ENCODE measurements around the gene FAM184B. TPM values are rescaled to one million over a fixed set of nuclear protein-coding genes. Genes with fewer than 3 reads are reported as not detected.

Gene FAM184B
- total RNA-seq, 1 experiment from 2014 or later: 0.17 TPM

- Mint-ChIP-seq H3K36me3 (no peaks in the 10 kb centered on the region), H3K27ac (no peak overlapping the region), H3K27me3 (ENCODE audit: low read depth) (peaks cover 4% of the 10 kb centered on the region; the same call in 1 of the 2 replicates), H3K9me3 (peaks cover 32% of the 10 kb centered on the region), H3K4me1 (no peaks in the 10 kb centered on the region), H3K4me3 (no peak overlapping the region)
- no peak for DNase-seq (ENCODE audit: low spot score)
- ChIA-PET POLR2A (no interaction called here), CTCF (no interaction called here)
- TF ChIP-seq RORB (CRISPR knock-in tag; IDR thresholded peaks at IDR 0.05): no peak
- TF ChIP-seq NR1H2 (CRISPR knock-in tag; IDR thresholded peaks at IDR 0.05): no peak
- TF ChIP-seq, protein P1, sequence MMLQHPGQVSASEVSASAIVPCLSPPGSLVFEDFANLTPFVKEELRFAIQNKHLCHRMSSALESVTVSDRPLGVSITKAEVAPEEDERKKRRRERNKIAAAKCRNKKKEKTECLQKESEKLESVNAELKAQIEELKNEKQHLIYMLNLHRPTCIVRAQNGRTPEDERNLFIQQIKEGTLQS (CRISPR knock-in tag; conservative IDR thresholded peaks at IDR 0.05): no peak
- TF ChIP-seq GRHL2 (CRISPR knock-in tag; IDR thresholded peaks at IDR 0.05; ENCODE audit: insufficient replicate concordance, severe bottlenecking): no peak
- TF ChIP-seq ZNF423 (CRISPR knock-in tag; IDR thresholded peaks at IDR 0.05): no peak
- TF ChIP-seq RELA (CRISPR knock-in tag; IDR thresholded peaks at IDR 0.05; ENCODE audit: borderline replicate concordance): no peak
- TF ChIP-seq, protein P2, sequence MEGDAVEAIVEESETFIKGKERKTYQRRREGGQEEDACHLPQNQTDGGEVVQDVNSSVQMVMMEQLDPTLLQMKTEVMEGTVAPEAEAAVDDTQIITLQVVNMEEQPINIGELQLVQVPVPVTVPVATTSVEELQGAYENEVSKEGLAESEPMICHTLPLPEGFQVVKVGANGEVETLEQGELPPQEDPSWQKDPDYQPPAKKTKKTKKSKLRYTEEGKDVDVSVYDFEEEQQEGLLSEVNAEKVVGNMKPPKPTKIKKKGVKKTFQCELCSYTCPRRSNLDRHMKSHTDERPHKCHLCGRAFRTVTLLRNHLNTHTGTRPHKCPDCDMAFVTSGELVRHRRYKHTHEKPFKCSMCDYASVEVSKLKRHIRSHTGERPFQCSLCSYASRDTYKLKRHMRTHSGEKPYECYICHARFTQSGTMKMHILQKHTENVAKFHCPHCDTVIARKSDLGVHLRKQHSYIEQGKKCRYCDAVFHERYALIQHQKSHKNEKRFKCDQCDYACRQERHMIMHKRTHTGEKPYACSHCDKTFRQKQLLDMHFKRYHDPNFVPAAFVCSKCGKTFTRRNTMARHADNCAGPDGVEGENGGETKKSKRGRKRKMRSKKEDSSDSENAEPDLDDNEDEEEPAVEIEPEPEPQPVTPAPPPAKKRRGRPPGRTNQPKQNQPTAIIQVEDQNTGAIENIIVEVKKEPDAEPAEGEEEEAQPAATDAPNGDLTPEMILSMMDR (IDR thresholded peaks at IDR 0.05): no peak
- TF ChIP-seq MAX (CRISPR knock-in tag; IDR thresholded peaks at IDR 0.05): no peak
- no peak for TF ChIP-seq ATF1 (CRISPR knock-in tag; IDR thresholded peaks at IDR 0.05)
- no peak for TF ChIP-seq ELF4 (CRISPR knock-in tag; IDR thresholded peaks at IDR 0.05; ENCODE audit: low read depth)
- no peak for TF ChIP-seq FOXJ3 (CRISPR knock-in tag; IDR thresholded peaks at IDR 0.05; ENCODE audit: borderline replicate concordance)
- TF ChIP-seq SMAD3 (CRISPR knock-in tag; IDR thresholded peaks at IDR 0.05; ENCODE audit: borderline replicate concordance): no peak
- TF ChIP-seq GABPB1 (CRISPR knock-in tag; IDR thresholded peaks at IDR 0.05): no peak
- TF ChIP-seq ETV6 (CRISPR knock-in tag; IDR thresholded peaks at IDR 0.05): no peak
- no peak for TF ChIP-seq GTF2I (CRISPR knock-in tag; conservative IDR thresholded peaks at IDR 0.05)
- TF ChIP-seq, protein P3, sequence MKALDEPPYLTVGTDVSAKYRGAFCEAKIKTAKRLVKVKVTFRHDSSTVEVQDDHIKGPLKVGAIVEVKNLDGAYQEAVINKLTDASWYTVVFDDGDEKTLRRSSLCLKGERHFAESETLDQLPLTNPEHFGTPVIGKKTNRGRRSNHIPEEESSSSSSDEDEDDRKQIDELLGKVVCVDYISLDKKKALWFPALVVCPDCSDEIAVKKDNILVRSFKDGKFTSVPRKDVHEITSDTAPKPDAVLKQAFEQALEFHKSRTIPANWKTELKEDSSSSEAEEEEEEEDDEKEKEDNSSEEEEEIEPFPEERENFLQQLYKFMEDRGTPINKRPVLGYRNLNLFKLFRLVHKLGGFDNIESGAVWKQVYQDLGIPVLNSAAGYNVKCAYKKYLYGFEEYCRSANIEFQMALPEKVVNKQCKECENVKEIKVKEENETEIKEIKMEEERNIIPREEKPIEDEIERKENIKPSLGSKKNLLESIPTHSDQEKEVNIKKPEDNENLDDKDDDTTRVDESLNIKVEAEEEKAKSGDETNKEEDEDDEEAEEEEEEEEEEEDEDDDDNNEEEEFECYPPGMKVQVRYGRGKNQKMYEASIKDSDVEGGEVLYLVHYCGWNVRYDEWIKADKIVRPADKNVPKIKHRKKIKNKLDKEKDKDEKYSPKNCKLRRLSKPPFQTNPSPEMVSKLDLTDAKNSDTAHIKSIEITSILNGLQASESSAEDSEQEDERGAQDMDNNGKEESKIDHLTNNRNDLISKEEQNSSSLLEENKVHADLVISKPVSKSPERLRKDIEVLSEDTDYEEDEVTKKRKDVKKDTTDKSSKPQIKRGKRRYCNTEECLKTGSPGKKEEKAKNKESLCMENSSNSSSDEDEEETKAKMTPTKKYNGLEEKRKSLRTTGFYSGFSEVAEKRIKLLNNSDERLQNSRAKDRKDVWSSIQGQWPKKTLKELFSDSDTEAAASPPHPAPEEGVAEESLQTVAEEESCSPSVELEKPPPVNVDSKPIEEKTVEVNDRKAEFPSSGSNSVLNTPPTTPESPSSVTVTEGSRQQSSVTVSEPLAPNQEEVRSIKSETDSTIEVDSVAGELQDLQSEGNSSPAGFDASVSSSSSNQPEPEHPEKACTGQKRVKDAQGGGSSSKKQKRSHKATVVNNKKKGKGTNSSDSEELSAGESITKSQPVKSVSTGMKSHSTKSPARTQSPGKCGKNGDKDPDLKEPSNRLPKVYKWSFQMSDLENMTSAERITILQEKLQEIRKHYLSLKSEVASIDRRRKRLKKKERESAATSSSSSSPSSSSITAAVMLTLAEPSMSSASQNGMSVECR (CRISPR knock-in tag; IDR thresholded peaks at IDR 0.05; ENCODE audit: borderline replicate concordance): no peak
- ATAC-seq: no peak
Measured at GRCh38 chr4:17681281-17682221, 99.9 kb downstream of the FAM184B start.

DNA sequence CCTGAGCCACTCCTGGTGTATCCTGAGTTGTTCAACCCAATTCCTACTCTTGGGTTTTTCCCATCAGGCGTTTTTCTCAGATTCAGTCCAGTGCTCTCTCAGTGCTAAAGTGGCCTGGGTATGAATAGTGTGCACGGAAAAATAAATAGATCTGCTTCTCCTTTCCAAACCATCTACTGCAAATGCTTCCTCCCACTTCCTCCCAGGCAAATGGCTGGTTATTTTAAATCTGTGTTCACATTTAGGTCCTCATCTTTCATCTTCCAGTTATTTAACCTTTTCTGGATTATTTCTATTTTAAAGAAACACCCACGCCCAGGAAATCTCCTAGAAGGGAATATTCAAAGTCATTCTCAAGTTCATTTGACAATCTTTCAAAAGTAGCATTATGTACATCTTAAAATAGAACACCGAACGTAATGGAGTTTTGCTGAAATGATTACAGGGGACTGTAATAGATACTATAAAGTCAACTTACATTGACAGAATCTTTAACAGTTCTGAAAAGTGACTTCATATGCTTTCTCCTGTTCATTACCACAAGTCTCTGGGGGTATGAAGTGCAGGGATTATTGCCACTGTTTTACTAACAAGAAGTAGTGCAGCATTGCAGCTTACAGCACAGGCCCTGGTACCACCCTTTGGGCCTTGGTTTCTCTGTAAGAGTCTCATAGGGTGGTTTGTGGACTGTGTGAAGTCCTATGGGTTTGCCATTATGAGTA, 100.7 kb downstream of the FAM184B start:
- Mint-ChIP-seq H3K27ac (no peak overlapping the region), H3K4me3 (no peak overlapping the region), H3K9me3 (peaks cover 32% of the 10 kb centered on the region), H3K4me1 (no peaks in the 10 kb centered on the region), H3K36me3 (no peaks in the 10 kb centered on the region), H3K27me3 (ENCODE audit: low read depth) (peaks cover 4% of the 10 kb centered on the region; the same call in 1 of the 2 replicates)
- POLR2A ChIA-PET: no interaction called here
- CTCF ChIA-PET: no interaction called here
- ATAC-seq (no peak), DNase-seq (ENCODE audit: low spot score) (no peak)
- TF ChIP-seq FOXK1 (CRISPR knock-in tag; IDR thresholded peaks at IDR 0.05) (no peak), EMX1 (CRISPR knock-in tag; IDR thresholded peaks at IDR 0.05) (no peak), ZNF138 (CRISPR knock-in tag; conservative IDR thresholded peaks at IDR 0.05) (no peak), TCF7 (CRISPR knock-in tag; IDR thresholded peaks at IDR 0.05; ENCODE audit: low read depth) (no peak), CREM (CRISPR knock-in tag; IDR thresholded peaks at IDR 0.05) (no peak), E2F1 (CRISPR knock-in tag; IDR thresholded peaks at IDR 0.05) (no peak), CREB1 (CRISPR knock-in tag; IDR thresholded peaks at IDR 0.05) (no peak)
- TF ChIP-seq, protein P4, sequence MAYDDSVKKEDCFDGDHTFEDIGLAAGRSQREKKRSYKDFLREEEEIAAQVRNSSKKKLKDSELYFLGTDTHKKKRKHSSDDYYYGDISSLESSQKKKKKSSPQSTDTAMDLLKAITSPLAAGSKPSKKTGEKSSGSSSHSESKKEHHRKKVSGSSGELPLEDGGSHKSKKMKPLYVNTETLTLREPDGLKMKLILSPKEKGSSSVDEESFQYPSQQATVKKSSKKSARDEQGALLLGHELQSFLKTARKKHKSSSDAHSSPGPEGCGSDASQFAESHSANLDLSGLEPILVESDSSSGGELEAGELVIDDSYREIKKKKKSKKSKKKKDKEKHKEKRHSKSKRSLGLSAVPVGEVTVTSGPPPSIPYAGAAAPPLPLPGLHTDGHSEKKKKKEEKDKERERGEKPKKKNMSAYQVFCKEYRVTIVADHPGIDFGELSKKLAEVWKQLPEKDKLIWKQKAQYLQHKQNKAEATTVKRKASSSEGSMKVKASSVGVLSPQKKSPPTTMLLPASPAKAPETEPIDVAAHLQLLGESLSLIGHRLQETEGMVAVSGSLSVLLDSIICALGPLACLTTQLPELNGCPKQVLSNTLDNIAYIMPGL (CRISPR knock-in tag; IDR thresholded peaks at IDR 0.05): no peak

Data from WTC11 (cell line).